HepG2 (cell line): ENCODE data around the gene SLC2A2. TPM values are rescaled to one million over a fixed set of nuclear protein-coding genes. Genes with fewer than 3 reads are reported as not detected.

Source experiments
- CREM ChIP-seq, 2 experiments: sonication (generic) in 1 of 2; formaldehyde crosslinking in 1 of 2; IDR thresholded peaks; 2 replicates each; pipeline versions ENCODE4 v1.4.0 to v1.6.1; 2016 to 2020; ENCODE audit warnings: antibody characterized with exemption in 1 of 2, mild to moderate bottlenecking in 1 of 2, missing genetic modification reagents in 1 of 2
- FOSL2 ChIP-seq: sonication (generic); formaldehyde crosslinking; IDR thresholded peaks from 2 replicates; pipeline ENCODE4 v1.4.0; 2020; ENCODE audit warnings: missing genetic modification reagents
- FOXA3 ChIP-seq: IDR thresholded peaks from 2 replicates; pipeline ENCODE4 v1.6.1; 2016; ENCODE audit warnings: missing genetic modification reagents, missing compliant biosample characterization
- LCORL ChIP-seq, 2 experiments: fragments of 450-650 bp in 1 of 2; sonication (generic) in 1 of 2; formaldehyde crosslinking in 1 of 2; IDR thresholded peaks; 2 replicates each; pipeline versions ENCODE4 v1.5.0 to v1.6.1; 2017 to 2020; ENCODE audit warnings: antibody characterized with exemption in 1 of 2, missing genetic modification reagents in 1 of 2
- PHF21A ChIP-seq: sonication (generic); formaldehyde crosslinking; IDR thresholded peaks from 2 replicates; pipeline ENCODE4 v1.5.0; 2020; ENCODE audit warnings: mild to moderate bottlenecking, missing genetic modification reagents
- RARA ChIP-seq: IDR thresholded peaks from 2 replicates; pipeline ENCODE4 v1.6.1; 2016; ENCODE audit warnings: missing genetic modification reagents, missing compliant biosample characterization
- RFX1 ChIP-seq: fragments of 450-650 bp; IDR thresholded peaks from 2 replicates; pipeline ENCODE4 v1.6.1; 2017
- SMAD9 ChIP-seq: sonication (generic); formaldehyde crosslinking; IDR thresholded peaks from 2 replicates; pipeline ENCODE4 v1.5.1; 2020; ENCODE audit warnings: mild to moderate bottlenecking, missing genetic modification reagents
- TAF15 ChIP-seq: fragments of 200-400 bp; formaldehyde crosslinking; IDR thresholded peaks from one replicate; pipeline ENCODE4 v1.6.1; 2018; ENCODE audit warnings: mild to moderate bottlenecking, low read depth, low read length; ENCODE audit not compliant: poor library complexity, severe bottlenecking
- TFDP1 ChIP-seq: IDR thresholded peaks from 2 replicates; pipeline ENCODE4 v1.6.1; 2016; ENCODE audit warnings: missing compliant biosample characterization, missing genetic modification reagents, borderline replicate concordance
- ZC3H13 ChIP-seq: sonication (generic); formaldehyde crosslinking; IDR thresholded peaks from 2 replicates; pipeline ENCODE4 v1.8.1; 2023; ENCODE audit warnings: mild to moderate bottlenecking, missing genetic modification reagents, moderate library complexity
- ZFAT ChIP-seq: sonication (generic); formaldehyde crosslinking; conservative IDR thresholded peaks from 2 replicates; pipeline ENCODE4 v1.8.1; 2023; ENCODE audit warnings: missing genetic modification reagents, inconsistent platforms
- ZFP36L1 ChIP-seq: sonication (generic); formaldehyde crosslinking; IDR thresholded peaks from 2 replicates; pipeline ENCODE4 v1.8.0; 2022; ENCODE audit warnings: mild to moderate bottlenecking, missing genetic modification reagents, moderate library complexity
- ZFP37 ChIP-seq: sonication (generic); formaldehyde crosslinking; IDR thresholded peaks from 2 replicates; pipeline ENCODE4 v1.4.0; 2020; ENCODE audit warnings: missing genetic modification reagents, borderline replicate concordance
- ZKSCAN1 ChIP-seq: fragments of 150-350 bp; IDR thresholded peaks from 2 replicates; pipeline ENCODE4 v1.6.1; 2014; ENCODE audit warnings: low read length
- ZNF20 ChIP-seq: sonication (generic); formaldehyde crosslinking; IDR thresholded peaks from 2 replicates; pipeline ENCODE4 v1.4.0; 2020; ENCODE audit warnings: mild to moderate bottlenecking, moderate library complexity, missing genetic modification reagents
- ZNF431 ChIP-seq: sonication (generic); formaldehyde crosslinking; IDR thresholded peaks from 2 replicates; pipeline ENCODE4 v1.9.0; 2022; ENCODE audit warnings: missing genetic modification reagents, low read depth, mild to moderate bottlenecking, borderline replicate concordance
- ZNF496 ChIP-seq: sonication (generic); formaldehyde crosslinking; IDR thresholded peaks from 2 replicates; pipeline ENCODE4 v1.8.1; 2023; ENCODE audit warnings: mild to moderate bottlenecking, moderate library complexity, missing genetic modification reagents; ENCODE audit not compliant: insufficient replicate concordance
- ZNF510 ChIP-seq: sonication (generic); formaldehyde crosslinking; IDR thresholded peaks from 2 replicates; pipeline ENCODE4 v1.4.0; 2020; ENCODE audit warnings: low read depth, mild to moderate bottlenecking, missing genetic modification reagents
- ZNF543 ChIP-seq: sonication (generic); formaldehyde crosslinking; IDR thresholded peaks from 2 replicates; pipeline ENCODE4 v1.4.0; 2020; ENCODE audit warnings: mild to moderate bottlenecking, missing genetic modification reagents
- ZNF749 ChIP-seq: sonication (generic); formaldehyde crosslinking; IDR thresholded peaks from 2 replicates; pipeline ENCODE4 v1.8.0; 2022; ENCODE audit warnings: mild to moderate bottlenecking, missing genetic modification reagents, moderate library complexity, borderline replicate concordance
- ZNF761 ChIP-seq: sonication (generic); formaldehyde crosslinking; conservative IDR thresholded peaks from 2 replicates; pipeline ENCODE4 v1.4.0; 2020; ENCODE audit warnings: mild to moderate bottlenecking, missing genetic modification reagents
- polyA plus RNA-seq, 8 experiments: library from polyadenylated mRNA; depleted of rRNA in 3 of 8; stranded (reverse) in 7 of 8; unstranded in 1 of 8; fragments of >200 nt; fragmentation: Illumina TruSeq in 4 of 8; extraction: Trizol in 4 of 8; gene quantifications; 2 replicates each; pipeline versions ENCODE4 v1.2.1 to v1.2.3, GENCODE V29; 2011 to 2016; ENCODE audit warnings: low read depth in 4 of 8, missing spikeins in 1 of 8, mixed read lengths in 1 of 8; ENCODE audit not compliant: insufficient read depth in 1 of 8
- total RNA-seq, 5 experiments: library from RNA; depleted of rRNA; stranded (reverse); fragments of >200 nt; fragmentation: Illumina TruSeq; extraction: Trizol; gene quantifications; 2 replicates each; pipeline ENCODE4 v1.2.3, GENCODE V29; 2016; ENCODE audit warnings: low read depth in 1 of 5
- TF ChIP-seq, protein P1 (sequence below): sonication (generic); formaldehyde crosslinking; IDR thresholded peaks from 2 replicates; pipeline ENCODE4 v1.8.0; 2022; ENCODE audit warnings: missing genetic modification reagents, mild to moderate bottlenecking, inconsistent platforms, borderline replicate concordance
- TF ChIP-seq, protein P2 (sequence below): sonication (generic); formaldehyde crosslinking; conservative IDR thresholded peaks from 2 replicates; pipeline ENCODE4 v1.4.0; 2020; ENCODE audit warnings: missing genetic modification reagents
- TF ChIP-seq, protein P3 (sequence below): sonication (generic); formaldehyde crosslinking; IDR thresholded peaks from 2 replicates; pipeline ENCODE4 v1.5.1; 2020; ENCODE audit warnings: missing genetic modification reagents, mild to moderate bottlenecking, borderline replicate concordance

Gene SLC2A2
- total and polyA plus RNA-seq, 2 of the 13 experiments (the other 11 are each of a cell fraction or from before 2014, with no cell fraction given): 19.5 to 23.2 TPM

DNA sequence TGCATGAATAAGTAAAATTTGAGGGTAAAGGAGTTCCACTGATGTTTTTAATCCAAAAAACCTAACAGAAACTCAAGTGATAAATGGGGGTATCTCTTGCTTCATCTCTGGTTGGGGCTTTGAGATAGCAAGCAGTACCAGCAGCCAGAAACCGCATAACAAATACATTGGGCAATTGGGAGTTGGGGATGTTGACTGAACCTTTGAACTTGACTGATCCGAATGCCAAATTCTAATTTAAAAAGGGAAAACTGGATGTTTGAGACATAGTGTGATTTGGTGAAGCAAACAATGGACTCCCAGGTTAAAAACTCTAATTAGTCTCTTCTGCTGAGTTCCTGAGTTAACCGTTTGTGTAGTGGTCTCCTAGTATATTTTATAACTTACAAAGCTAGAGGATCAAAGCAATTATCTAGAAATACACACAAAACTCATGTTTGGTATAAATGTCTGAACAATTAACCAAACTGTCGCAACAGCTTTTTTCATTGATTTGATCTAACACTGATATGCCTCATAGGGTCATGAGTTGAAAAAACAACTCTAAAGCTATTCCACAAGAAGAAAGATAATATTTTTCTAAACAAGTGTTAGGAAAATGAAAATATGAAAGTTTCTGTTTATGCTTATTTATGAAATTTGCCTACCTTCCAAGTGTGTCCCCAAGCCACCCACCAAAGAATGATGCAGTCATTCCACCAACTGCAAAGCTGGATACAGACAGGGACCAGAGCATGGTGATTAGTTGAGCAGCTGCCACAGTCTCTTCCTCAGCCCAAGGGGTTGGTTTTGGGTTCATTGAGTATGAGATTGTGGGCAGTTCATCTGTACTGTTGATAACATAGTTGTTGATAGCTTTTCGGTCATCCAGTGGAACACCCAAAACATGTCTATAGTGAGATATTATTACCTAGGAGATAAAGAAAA is 12.4 kb downstream of the SLC2A2 start (continued):
- TF ChIP-seq ZNF510 (CRISPR knock-in tag) (no peak), ZKSCAN1 (no peak), ZNF543 (no peak), ZNF496 (CRISPR knock-in tag) (no peak), SMAD9 (no peak), ZNF20 (CRISPR knock-in tag) (no peak), TFDP1 (no peak), LCORL (IDR thresholded peaks at IDR 0.05) (peak; percentile 97), LCORL (CRISPR knock-in tag; IDR thresholded peaks at IDR 0.05) (peak; percentile 97), CREM (IDR thresholded peaks at IDR 0.05) (peak; percentile 94), CREM (CRISPR knock-in tag; IDR thresholded peaks at IDR 0.05) (no peak), ZFP36L1 (CRISPR knock-in tag) (no peak), ZNF761 (CRISPR knock-in tag) (no peak), FOXA3 (CRISPR knock-in tag) (peak; percentile 97), ZFAT (CRISPR knock-in tag) (no peak), TAF15 (no peak), PHF21A (peak; percentile 81; the same call in 1 of the 2 replicates), RFX1 (no peak), ZNF431 (CRISPR knock-in tag) (no peak), ZC3H13 (CRISPR knock-in tag) (no peak), FOSL2 (peak; percentile 90), ZFP37 (CRISPR knock-in tag) (no peak), ZNF749 (CRISPR knock-in tag) (no peak), RARA (CRISPR knock-in tag) (peak; percentile 91)
- TF ChIP-seq, protein P1, sequence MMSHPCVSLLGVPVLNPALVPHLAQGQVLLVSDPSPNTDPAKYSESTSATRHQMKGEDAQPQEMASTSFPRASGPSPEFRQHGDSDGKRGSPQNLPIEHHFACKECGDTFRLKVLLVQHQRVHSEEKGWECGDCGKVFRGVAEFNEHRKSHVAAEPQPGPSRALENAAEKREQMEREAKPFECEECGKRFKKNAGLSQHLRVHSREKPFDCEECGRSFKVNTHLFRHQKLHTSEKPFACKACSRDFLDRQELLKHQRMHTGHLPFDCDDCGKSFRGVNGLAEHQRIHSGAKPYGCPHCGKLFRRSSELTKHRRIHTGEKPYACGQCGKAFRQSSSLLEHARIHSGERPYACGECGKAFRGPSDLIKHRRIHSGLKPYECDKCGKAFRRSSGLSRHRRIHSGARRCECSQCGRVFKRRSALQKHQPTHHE (CRISPR knock-in tag): no peak
- TF ChIP-seq, protein P2, sequence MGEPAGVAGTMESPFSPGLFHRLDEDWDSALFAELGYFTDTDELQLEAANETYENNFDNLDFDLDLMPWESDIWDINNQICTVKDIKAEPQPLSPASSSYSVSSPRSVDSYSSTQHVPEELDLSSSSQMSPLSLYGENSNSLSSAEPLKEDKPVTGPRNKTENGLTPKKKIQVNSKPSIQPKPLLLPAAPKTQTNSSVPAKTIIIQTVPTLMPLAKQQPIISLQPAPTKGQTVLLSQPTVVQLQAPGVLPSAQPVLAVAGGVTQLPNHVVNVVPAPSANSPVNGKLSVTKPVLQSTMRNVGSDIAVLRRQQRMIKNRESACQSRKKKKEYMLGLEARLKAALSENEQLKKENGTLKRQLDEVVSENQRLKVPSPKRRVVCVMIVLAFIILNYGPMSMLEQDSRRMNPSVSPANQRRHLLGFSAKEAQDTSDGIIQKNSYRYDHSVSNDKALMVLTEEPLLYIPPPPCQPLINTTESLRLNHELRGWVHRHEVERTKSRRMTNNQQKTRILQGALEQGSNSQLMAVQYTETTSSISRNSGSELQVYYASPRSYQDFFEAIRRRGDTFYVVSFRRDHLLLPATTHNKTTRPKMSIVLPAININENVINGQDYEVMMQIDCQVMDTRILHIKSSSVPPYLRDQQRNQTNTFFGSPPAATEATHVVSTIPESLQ (CRISPR knock-in tag): no peak
- TF ChIP-seq, protein P3, sequence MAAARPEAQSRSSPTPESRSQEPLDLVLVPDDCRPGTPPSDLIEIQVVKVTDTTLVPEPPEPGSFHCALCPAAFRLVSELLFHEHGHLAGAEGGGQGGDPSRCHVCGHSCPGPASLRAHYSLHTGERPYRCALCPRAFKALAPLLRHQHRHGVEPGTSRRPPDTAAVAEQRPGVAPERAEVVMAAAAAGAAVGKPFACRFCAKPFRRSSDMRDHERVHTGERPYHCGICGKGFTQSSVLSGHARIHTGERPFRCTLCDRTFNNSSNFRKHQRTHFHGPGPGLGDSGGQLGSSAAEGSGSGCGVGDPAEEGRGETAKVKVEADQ (CRISPR knock-in tag): peak; percentile 42; the same call in 1 of the 2 replicates
